HTR-8/SVneo (cell line): ENCODE results near the gene NYAP2.

ENCODE experiments used
- DNase-seq: peaks from one replicate; pipeline ENCODE4 v3.0.0; 2011; ENCODE audit warnings: low spot score, mixed read lengths; ENCODE audit not compliant: insufficient read length
- FAIRE-seq: peaks from 2 replicates; lab custom pipeline; 2011; peaks lifted over from hg19 to GRCh38; lab: Jason Lieb, UNC

The NYAP2 gene

GRCh38 chr2:225534037-225534436 lies 134.5 kb downstream of the NYAP2 start:
- FAIRE-seq (no peak), DNase-seq (no peak)

GRCh38 chr2:225534697-225535096 lies 135.2 kb downstream of the NYAP2 start:
- FAIRE-seq (no peak), DNase-seq (no peak)

- FAIRE-seq (no peak), DNase-seq (no peak)
Observed at GRCh38 chr2:225536036-225536435, 136.5 kb downstream of the NYAP2 start.

DNA sequence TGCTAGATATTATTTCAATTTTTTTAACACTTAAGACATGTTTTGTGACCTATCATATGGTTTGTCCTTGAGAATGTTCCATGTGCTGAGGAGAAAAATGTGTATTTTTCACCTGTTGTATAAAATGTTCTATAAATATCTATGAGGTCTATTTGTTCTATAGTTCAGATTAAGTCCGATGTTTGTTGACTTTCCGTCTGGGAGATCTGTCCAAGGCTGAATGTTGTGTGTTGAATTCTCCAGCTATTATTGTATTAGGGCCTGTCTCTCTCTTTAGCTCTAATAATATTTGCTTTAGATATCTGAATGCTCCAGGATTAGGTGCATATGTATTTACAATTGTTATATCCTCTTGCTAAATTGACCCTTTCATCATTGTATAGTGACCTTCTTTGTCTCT lies 144.1 kb downstream of the NYAP2 start:
- FAIRE-seq: no peak
- no peak for DNase-seq

GRCh38 chr2:225556461-225556860 lies 157.0 kb downstream of the NYAP2 start:
- no peak for DNase-seq
- FAIRE-seq: no peak

DNA sequence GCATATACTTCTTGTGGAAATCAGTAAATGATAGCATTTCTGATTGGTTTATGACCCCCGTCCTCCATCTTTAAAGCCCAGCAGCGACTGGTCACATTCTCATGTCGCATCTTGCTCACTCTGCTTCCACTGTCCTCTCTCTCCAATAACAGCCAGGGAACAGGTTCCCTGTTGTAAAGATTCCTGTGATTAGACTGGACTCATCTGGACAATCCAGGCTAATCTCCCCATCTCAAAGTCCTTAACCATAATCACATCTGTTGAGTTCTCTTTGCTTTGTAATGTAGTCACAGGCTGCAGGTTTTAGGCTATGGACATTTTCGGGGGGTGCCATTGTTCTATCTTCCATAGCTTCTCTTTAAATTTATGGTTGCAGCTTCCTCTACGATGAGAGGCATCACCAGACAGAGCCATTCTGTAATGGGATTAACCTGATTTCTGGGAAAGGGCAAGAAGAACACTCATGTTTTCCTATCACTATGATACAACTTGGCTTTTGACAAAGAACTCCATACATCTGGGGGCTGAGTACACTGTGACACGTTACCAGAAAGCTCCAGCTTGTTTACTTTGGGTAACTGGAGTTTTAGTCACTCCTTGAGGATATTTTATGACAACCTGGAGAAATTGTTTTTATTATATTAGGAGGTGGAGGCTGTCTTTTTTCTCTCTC lies 159.0 kb downstream of the NYAP2 start:
- FAIRE-seq: no peak
- DNase-seq: no peak

DNA sequence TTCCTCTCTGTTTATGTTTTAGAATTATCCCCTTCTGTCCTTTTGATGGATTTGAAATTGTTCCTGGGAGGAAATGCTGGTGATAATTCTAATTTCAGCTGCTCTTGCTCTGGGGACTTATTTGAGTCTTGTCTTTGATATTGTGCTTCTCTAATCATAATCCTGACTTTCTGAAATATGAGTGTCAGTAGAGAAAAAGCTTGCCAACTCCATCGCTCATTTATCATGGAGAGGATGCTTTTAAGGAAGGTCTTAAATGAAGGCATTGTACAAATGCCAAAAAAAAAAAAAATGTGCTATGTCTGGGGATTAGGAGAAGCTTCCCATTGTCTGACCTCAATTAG lies 159.5 kb downstream of the NYAP2 start:
- no peak for FAIRE-seq
- DNase-seq: no peak

GRCh38 chr2:225566798-225567197 lies 167.3 kb downstream of the NYAP2 start:
- no peak for FAIRE-seq
- no peak for DNase-seq

GRCh38 chr2:225569995-225570394 lies 170.5 kb downstream of the NYAP2 start:
- DNase-seq: no peak
- FAIRE-seq: no peak

DNA sequence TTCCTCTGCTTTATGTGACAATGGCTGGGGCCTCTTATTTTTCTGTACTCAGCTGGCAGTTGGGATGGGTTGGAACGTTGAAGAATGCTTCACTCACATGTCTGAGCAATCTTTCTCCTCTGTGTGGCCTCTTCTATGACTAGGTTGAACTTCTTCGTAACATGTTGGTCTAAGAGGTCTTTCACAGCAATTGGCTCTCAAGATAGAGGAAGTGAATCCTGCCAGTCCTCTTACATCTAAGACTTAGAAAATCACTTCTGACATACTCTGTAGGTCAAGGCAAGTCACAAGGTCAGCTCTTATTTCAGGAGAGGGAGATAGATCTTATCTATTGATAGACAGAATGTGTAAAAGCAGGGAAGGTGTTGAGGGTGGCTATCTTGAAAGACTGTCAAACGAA lies 174.1 kb downstream of the NYAP2 start:
- no peak for DNase-seq
- no peak for FAIRE-seq

DNA sequence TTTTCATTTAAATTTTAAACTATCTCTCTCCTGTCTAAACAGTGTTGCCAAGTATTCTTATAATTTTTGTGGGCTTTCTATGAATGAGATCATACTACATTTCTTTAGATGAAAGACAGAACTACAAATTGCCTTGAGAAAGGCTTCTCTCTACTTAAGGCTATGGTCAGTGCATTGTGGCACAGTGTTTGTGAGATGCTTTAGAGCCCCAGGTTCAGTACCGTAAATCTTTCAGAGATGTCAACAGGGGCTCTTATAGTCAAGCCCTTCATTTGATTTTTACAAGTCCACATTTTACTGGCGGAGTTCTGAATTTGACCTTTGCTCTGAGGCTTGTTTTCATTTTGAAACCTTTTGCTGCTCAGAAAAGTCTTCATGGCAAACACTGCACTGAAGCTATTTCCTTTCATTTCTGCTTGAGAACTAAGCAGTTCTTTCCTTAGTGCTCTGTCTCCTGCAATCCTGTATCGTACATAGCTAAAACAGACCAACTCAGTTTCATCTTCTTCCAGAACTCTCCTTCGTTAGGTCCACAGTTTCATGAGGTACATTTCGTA lies 175.2 kb downstream of the NYAP2 start:
- no peak for FAIRE-seq
- DNase-seq: no peak

GRCh38 chr2:225581135-225581534 lies 181.6 kb downstream of the NYAP2 start:
- DNase-seq: no peak
- no peak for FAIRE-seq

- DNase-seq (no peak), FAIRE-seq (no peak)
Observed at GRCh38 chr2:225581906-225582305, 182.4 kb downstream of the NYAP2 start.

DNA sequence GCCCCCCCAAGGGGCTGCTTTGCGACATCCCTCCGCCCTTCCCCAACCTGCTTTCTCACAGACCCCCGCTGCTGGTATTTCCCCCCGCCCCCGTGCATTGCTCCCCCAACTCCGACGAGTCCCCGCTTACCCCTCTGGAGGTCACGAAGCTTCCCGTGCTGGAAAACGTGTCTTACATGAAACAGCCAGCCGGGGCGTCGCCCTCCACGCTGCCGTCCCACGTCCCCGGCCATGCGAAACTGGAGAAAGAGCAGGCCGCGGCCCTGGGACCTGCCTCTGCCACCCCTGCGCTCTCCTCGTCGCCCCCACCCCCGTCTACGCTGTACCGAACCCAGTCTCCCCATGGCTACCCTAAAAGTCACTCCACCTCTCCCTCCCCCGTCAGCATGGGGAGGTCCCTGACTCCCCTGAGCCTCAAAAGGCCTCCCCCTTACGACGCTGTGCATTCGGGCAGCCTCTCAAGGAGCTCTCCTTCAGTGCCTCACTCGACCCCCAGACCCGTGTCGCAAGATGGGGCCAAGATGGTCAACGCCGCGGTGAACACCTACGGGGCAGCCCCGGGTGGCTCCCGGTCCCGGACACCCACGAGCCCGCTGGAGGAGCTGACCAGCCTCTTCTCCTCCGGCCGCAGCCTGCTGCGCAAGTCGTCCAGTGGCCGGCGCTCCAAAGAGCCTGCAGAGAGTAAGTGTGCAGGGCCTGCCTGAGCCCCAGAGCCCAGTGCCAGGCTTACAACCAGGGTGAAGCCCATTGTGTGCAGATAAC lies 183.0 kb downstream of the NYAP2 start:
- FAIRE-seq (no peak), DNase-seq (no peak)

DNA sequence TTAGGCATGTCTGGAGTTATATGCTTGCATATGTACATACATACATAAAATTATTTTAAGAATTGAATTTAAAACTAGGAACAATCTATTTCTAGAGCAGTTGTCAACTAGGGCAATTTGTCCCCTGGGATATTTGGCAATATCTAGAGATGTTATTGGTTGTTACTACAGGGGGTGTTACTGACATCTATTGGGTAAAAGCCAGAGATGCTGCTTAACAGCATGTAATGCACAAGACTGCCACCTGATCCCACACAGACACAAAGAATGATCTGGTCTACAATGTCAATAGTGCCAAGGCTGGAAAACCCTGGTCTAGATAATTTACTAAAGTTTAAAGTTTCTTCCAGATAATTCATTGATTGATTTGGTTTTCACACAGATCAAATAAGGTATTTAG lies 185.3 kb downstream of the NYAP2 start:
- FAIRE-seq (no peak), DNase-seq (no peak)

GRCh38 chr2:225590932-225591331 lies 191.4 kb downstream of the NYAP2 start:
- FAIRE-seq (no peak), DNase-seq (no peak)

DNA sequence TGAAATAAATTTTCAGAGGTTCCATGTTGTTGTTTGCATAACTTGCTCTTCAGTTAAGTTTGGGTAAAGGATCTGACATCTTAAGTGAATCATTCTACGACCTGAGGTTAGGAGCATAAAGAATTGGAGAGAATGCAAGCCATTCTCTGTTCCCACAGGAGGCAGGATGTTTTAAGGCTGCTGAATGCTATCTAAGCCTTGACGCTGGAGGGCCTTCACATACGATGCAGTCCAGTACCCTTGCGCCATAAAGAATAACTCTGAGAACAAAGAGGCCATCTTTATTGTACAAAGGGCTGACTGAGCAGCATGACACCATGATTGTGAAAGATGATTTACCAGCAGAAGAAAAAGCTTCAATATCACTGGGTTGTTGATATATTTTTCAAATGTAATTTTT lies 198.4 kb downstream of the NYAP2 start:
- DNase-seq (no peak), FAIRE-seq (no peak)

GRCh38 chr2:225598426-225598825 lies 198.9 kb downstream of the NYAP2 start:
- FAIRE-seq (no peak), DNase-seq (no peak)

DNA sequence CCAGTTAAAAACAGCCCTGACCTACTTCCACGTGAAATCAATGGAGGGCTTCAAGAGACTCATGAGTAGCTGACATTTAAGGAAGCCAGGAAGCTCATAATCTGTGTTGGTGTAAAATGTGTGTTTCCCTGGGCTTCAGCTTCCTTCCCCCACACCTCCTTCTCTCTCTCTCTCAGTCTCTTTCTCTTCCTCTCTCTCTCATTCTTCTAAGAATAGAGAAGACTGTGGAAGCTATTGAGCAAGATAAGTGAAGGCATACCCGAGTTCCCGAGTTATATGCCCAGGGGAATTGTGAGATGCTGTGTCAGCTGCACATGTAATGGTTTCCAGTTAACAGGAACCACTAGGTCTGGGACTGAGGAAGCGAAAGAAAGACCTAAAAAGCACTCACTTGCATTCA lies 199.4 kb downstream of the NYAP2 start:
- FAIRE-seq (no peak), DNase-seq (no peak)

- FAIRE-seq (no peak), DNase-seq (no peak)
Observed at GRCh38 chr2:225599856-225600255, 200.3 kb downstream of the NYAP2 start.

- DNase-seq (no peak), FAIRE-seq (no peak)
Observed at GRCh38 chr2:225600444-225600843, 200.9 kb downstream of the NYAP2 start.

- DNase-seq (no peak), FAIRE-seq (no peak)
Observed at GRCh38 chr2:225600865-225601264, 201.4 kb downstream of the NYAP2 start.
